Prostate gland (tissue), 2 donors: ENCODE measurements around the gene FGF1. TPM values are rescaled to one million over a fixed set of nuclear protein-coding genes. Genes with fewer than 3 reads are reported as not detected.
A peak's percentile ranks its signal among the peaks of the same experiment; 100 is the strongest.

Source experiments
- DNase-seq: peaks from one replicate; pipeline ENCODE4 v3.0.0-alpha.2; 2019; ENCODE audit warnings: low spot score
- H3K27ac ChIP-seq, 2 donors: fragments of 200-600 bp; sonication (generic); 2 replicates each; pipeline ENCODE4 v1.5.1; 2017 to 2019
- H3K27me3 ChIP-seq: fragments of 200-600 bp; sonication (generic); replicated peaks from 2 replicates; pipeline ENCODE4 v1.5.1; 2019; ENCODE audit not compliant: insufficient read depth
- H3K36me3 ChIP-seq, 2 donors: fragments of 200-600 bp; sonication (generic); 1 replicate in 1 of 2; 2 replicates in 1 of 2; pipeline versions ENCODE4 v1.5.1 to v1.8.1; 2017 to 2019
- H3K4me1 ChIP-seq: fragments of 200-600 bp; sonication (generic); replicated peaks from 2 replicates; pipeline ENCODE4 v1.5.1; 2019
- H3K4me3 ChIP-seq, 2 donors: fragments of 200-600 bp; sonication (generic); 2 replicates each; pipeline ENCODE4 v1.5.1; 2017 to 2019
- H3K9me3 ChIP-seq: fragments of 200-600 bp; sonication (generic); 2 replicates; pipeline ENCODE4 v1.5.1; 2017
- CTCF ChIP-seq, 4 experiments: fragments of 200-600 bp in 2 of 4; fragments of 450-650 bp in 2 of 4; sonication (generic) in 2 of 4; IDR thresholded peaks; 1 replicate in 3 of 4; 2 replicates in 1 of 4; pipeline ENCODE4 v1.5.1; 2016 to 2019; ENCODE audit warnings: antibody characterized with exemption in 4 of 4, mild to moderate bottlenecking in 2 of 4, moderate library complexity in 2 of 4
- POLR2A ChIP-seq: fragments of 450-650 bp; IDR thresholded peaks from one replicate; pipeline ENCODE4 v1.6.1; 2016; ENCODE audit warnings: antibody characterized with exemption, mild to moderate bottlenecking
- POLR2AphosphoS5 ChIP-seq: sonication (generic); formaldehyde crosslinking; IDR thresholded peaks from one replicate; pipeline ENCODE4 v1.6.1; 2017; ENCODE audit warnings: antibody characterized with exemption
- WGBS: methylation state at CpG from one replicate; pipeline ENCODE4 v1.1.5; 2018; 5-methylcytosine and 5-hydroxymethylcytosine counted together
- intact Hi-C: fragments of 100-400 bp; cut with DNase I; formaldehyde crosslinking; loops from one replicate; pipeline ENCODE4 v1.14.2; 2022
- total RNA-seq, 2 donors: library from RNA; depleted of rRNA; stranded (reverse); fragments of >200 nt; gene quantifications; one replicate each; pipeline ENCODE4 v1.1.0, GENCODE V29; 2016

FGF1 gene
- total RNA-seq, 2 donors from 2014 or later = 2.0 to 9.4 TPM

- no peaks in the 10 kb centered on the region for H3K4me1 ChIP-seq
- H3K4me3 ChIP-seq = no peak overlapping the region
- TF ChIP-seq CTCF (IDR thresholded peaks at IDR 0.05) = peak in 3 of 4 experiments; percentile 42 to 81 (median 81)
- TF ChIP-seq POLR2A = no peak
- H3K27ac ChIP-seq = no peak overlapping the region
- intact Hi-C loops = loop anchor here (5.0 to 10.0 kb wide), 2 partner anchors 46 to 274 kb away; no protein-coding TSS in a partner anchor
- H3K9me3 ChIP-seq = no peaks in the 10 kb centered on the region
- DNase-seq = peak; percentile 59
- 34% methylated on average over 8 of the region's 8 CpGs for WGBS
- H3K27me3 ChIP-seq = no peaks in the 10 kb centered on the region
- H3K36me3 ChIP-seq = no peaks in the 10 kb centered on the region
Observed at GRCh38 chr5:142611154-142611553, 74.7 kb downstream of the FGF1 start.

GRCh38 chr5:142610176-142611001 lies 75.5 kb downstream of the FGF1 start:
- Histone ChIP-seq H3K4me1 (no peaks in the 10 kb centered on the region), H3K4me3 (no peak overlapping the region), H3K9me3 (no peaks in the 10 kb centered on the region), H3K27me3 (no peaks in the 10 kb centered on the region), H3K36me3 (no peaks in the 10 kb centered on the region), H3K27ac (no peak overlapping the region)
- no peak for TF ChIP-seq POLR2A
- no peak for TF ChIP-seq CTCF (IDR thresholded peaks at IDR 0.05)
- intact Hi-C loops = loop anchor here (5.0 to 10.0 kb wide), 2 partner anchors 47 to 274 kb away; no protein-coding TSS in a partner anchor
- no peak for DNase-seq
- 85% methylated on average over 6 of the region's 6 CpGs for WGBS

GRCh38 chr5:142609142-142609541 lies 76.7 kb downstream of the FGF1 start:
- TF ChIP-seq POLR2AphosphoS5 (no peak), CTCF (IDR thresholded peaks at IDR 0.05) (no peak), POLR2A (no peak)
- Histone ChIP-seq H3K4me3 (no peak overlapping the region), H3K4me1 (no peaks in the 10 kb centered on the region), H3K36me3 (no peaks in the 10 kb centered on the region), H3K27me3 (no peaks in the 10 kb centered on the region), H3K9me3 (no peaks in the 10 kb centered on the region), H3K27ac (no peak overlapping the region)
- 92% methylated on average over 6 of the region's 6 CpGs for WGBS
- intact Hi-C loops = no loop called here
- DNase-seq = no peak

GRCh38 chr5:142608081-142608480 lies 77.8 kb downstream of the FGF1 start:
- Histone ChIP-seq H3K36me3 (no peaks in the 10 kb centered on the region), H3K4me3 (no peak overlapping the region), H3K9me3 (no peaks in the 10 kb centered on the region), H3K27ac (no peak overlapping the region), H3K4me1 (no peaks in the 10 kb centered on the region), H3K27me3 (no peaks in the 10 kb centered on the region)
- intact Hi-C loops = no loop called here
- TF ChIP-seq POLR2A = no peak
- TF ChIP-seq POLR2AphosphoS5 = no peak
- no peak for TF ChIP-seq CTCF (IDR thresholded peaks at IDR 0.05)
- WGBS = 77% methylated on average over 7 of the region's 7 CpGs
- no peak for DNase-seq

- H3K27ac ChIP-seq = no peak overlapping the region
- intact Hi-C loops = no loop called here
- no peaks in the 10 kb centered on the region for H3K27me3 ChIP-seq
Observed at GRCh38 chr5:142605611-142606010, 80.3 kb downstream of the FGF1 start.

More at GRCh38 chr5:142605611-142606010, 80.3 kb downstream of the FGF1 start:
- DNase-seq = no peak
- no peaks in the 10 kb centered on the region for H3K9me3 ChIP-seq
- no peak for TF ChIP-seq CTCF (IDR thresholded peaks at IDR 0.05)
- no peak for TF ChIP-seq POLR2A
- TF ChIP-seq POLR2AphosphoS5 = no peak
- H3K4me1 ChIP-seq = no peaks in the 10 kb centered on the region
- WGBS = 59% methylated on average over 5 of the region's 5 CpGs
- no peak overlapping the region for H3K4me3 ChIP-seq
- no peaks in the 10 kb centered on the region for H3K36me3 ChIP-seq
